IMR-90 (cell line): ENCODE measurements around the gene MTMR3. TPM values are rescaled to one million over a fixed set of nuclear protein-coding genes. Genes with fewer than 3 reads are reported as not detected.
A peak's percentile ranks its signal among the peaks of the same experiment; 100 is the strongest.

ENCODE experiments used
- ATAC-seq: fragments of 200-7000 bp; cut with Tn5 transposase; 2 replicates; pipeline ENCODE4 v1.9.1; 2020; ENCODE audit warnings: low read depth, mild to moderate bottlenecking, moderate library complexity
- BruUV-seq: library from RNA; stranded (reverse); fragments of 400-500 nt; replicated peaks from 2 replicates; lab custom pipeline; 2021; lab: Mats Ljungman, UMichigan
- CTCF ChIA-PET: fragments of 300-600 bp; formaldehyde crosslinking; extraction: SDS; loops from one replicate; lab custom pipeline; 2021; ENCODE audit warnings: antibody characterized with exemption; lab: Yijun Ruan, JAX
- POLR2A ChIA-PET: fragments of 300-600 bp; sonication (Branson Sonifier 250); formaldehyde crosslinking; loops from one replicate; lab custom pipeline; 2022; ENCODE audit warnings: antibody characterized with exemption; ENCODE audit not compliant: unreplicated experiment; lab: Charles Lee
- DNase-seq: peaks from one replicate; pipeline ENCODE4 v3.0.0; 2013
- H2AFZ ChIP-seq: replicated peaks from 2 replicates; pipeline ENCODE3; 2013; ENCODE audit warnings: low read length, mild to moderate bottlenecking; ENCODE audit not compliant: poor library complexity
- H2AK5ac ChIP-seq: 2 replicates; pipeline ENCODE4 v1.6.1; 2013; ENCODE audit warnings: low read depth, low read length, inconsistent platforms
- H2AK9ac ChIP-seq: replicated peaks from 2 replicates; pipeline ENCODE3; 2013; ENCODE audit warnings: mild to moderate bottlenecking, low read depth, low read length, moderate library complexity; ENCODE audit not compliant: poor library complexity
- H2BK120ac ChIP-seq: 2 replicates; pipeline ENCODE4 v1.6.1; 2013; ENCODE audit warnings: low read depth, low read length, inconsistent platforms
- H2BK15ac ChIP-seq: 3 replicates; pipeline ENCODE4 v1.6.1; 2013; ENCODE audit warnings: low read depth, low read length, inconsistent platforms
- H2BK20ac ChIP-seq: 2 replicates; pipeline ENCODE4 v1.6.1; 2013; ENCODE audit warnings: low read depth, mild to moderate bottlenecking, inconsistent platforms, low read length, moderate library complexity
- H2BK5ac ChIP-seq: 2 replicates; pipeline ENCODE4 v1.6.1; 2013; ENCODE audit warnings: mild to moderate bottlenecking, low read depth, low read length, inconsistent platforms; ENCODE audit not compliant: poor library complexity, severe bottlenecking
- H3K14ac ChIP-seq: replicated peaks from 2 replicates; pipeline ENCODE4 v1.6.1; 2013; ENCODE audit warnings: low read depth, low read length, inconsistent platforms
- H3K18ac ChIP-seq: 2 replicates; pipeline ENCODE4 v1.6.1; 2013; ENCODE audit warnings: low read depth, low read length, control low read depth
- H3K23ac ChIP-seq: 2 replicates; pipeline ENCODE4 v1.6.1; 2013; ENCODE audit warnings: low read depth, low read length, inconsistent platforms
- H3K27ac ChIP-seq: 2 replicates; pipeline ENCODE4 v1.5.1; 2013; ENCODE audit warnings: mild to moderate bottlenecking, control low read depth, low read length; ENCODE audit not compliant: insufficient read depth
- H3K27me3 ChIP-seq: 2 replicates; pipeline ENCODE4 v1.6.1; 2013; ENCODE audit warnings: low read length; ENCODE audit not compliant: control insufficient read depth, insufficient read depth
- H3K36me3 ChIP-seq: 2 replicates; pipeline ENCODE4 v1.6.1; 2013; ENCODE audit warnings: low read length, mixed read lengths; ENCODE audit not compliant: control insufficient read depth, insufficient read depth
- H3K4ac ChIP-seq: 2 replicates; pipeline ENCODE4 v1.6.1; 2013; ENCODE audit warnings: low read depth, low read length, inconsistent platforms
- H3K4me1 ChIP-seq: 2 replicates; pipeline ENCODE4 v1.6.1; 2013; ENCODE audit warnings: low read length, mixed read lengths; ENCODE audit not compliant: control insufficient read depth, insufficient read depth
- H3K4me2 ChIP-seq: 2 replicates; pipeline ENCODE4 v1.6.1; 2013; ENCODE audit warnings: low read depth, mild to moderate bottlenecking, control low read depth, low read length, moderate library complexity
- H3K4me3 ChIP-seq: 2 replicates; pipeline ENCODE4 v1.5.1; 2013; ENCODE audit warnings: low read depth, mild to moderate bottlenecking, control low read depth, low read length, moderate library complexity; ENCODE audit not compliant: insufficient read depth
- H3K56ac ChIP-seq: 2 replicates; pipeline ENCODE4 v1.6.1; 2013; ENCODE audit warnings: low read length, inconsistent platforms; ENCODE audit not compliant: insufficient read depth; ENCODE audit errors: extremely low read depth
- H3K79me1 ChIP-seq, 2 experiments: 2 replicates each; pipeline ENCODE4 v1.6.1; 2013; ENCODE audit warnings: low read length in 2 of 2, inconsistent platforms in 1 of 2, low read depth in 1 of 2
- H3K9ac ChIP-seq: 2 replicates; pipeline ENCODE4 v1.6.1; 2013; ENCODE audit warnings: low read depth, low read length, control low read depth
- H3K9me1 ChIP-seq: 2 replicates; pipeline ENCODE4 v1.6.1; 2013; ENCODE audit warnings: low read length, inconsistent platforms; ENCODE audit not compliant: insufficient read depth
- H3K9me3 ChIP-seq: 2 replicates; pipeline ENCODE4 v1.6.1; 2013; ENCODE audit warnings: low read length; ENCODE audit not compliant: control insufficient read depth, insufficient read depth
- H4K20me1 ChIP-seq: 2 replicates; pipeline ENCODE4 v1.6.1; 2013; ENCODE audit warnings: low read length, inconsistent platforms; ENCODE audit not compliant: insufficient read depth
- H4K5ac ChIP-seq: 2 replicates; pipeline ENCODE4 v1.6.1; 2013; ENCODE audit warnings: mild to moderate bottlenecking, low read depth, low read length, control low read depth
- H4K8ac ChIP-seq, 2 experiments: 2 replicates each; pipeline ENCODE4 v1.6.1; 2013; ENCODE audit warnings: low read depth in 2 of 2, low read length in 2 of 2, control low read depth in 1 of 2, inconsistent platforms in 1 of 2
- H4K91ac ChIP-seq: 2 replicates; pipeline ENCODE4 v1.6.1; 2013; ENCODE audit warnings: low read depth, low read length, inconsistent platforms; ENCODE audit not compliant: insufficient read depth
- CEBPB ChIP-seq: IDR thresholded peaks from 2 replicates; pipeline ENCODE4 v1.6.1; 2012; ENCODE audit warnings: low read depth, low read length, improper control_type of control experiment
- CHD1 ChIP-seq: IDR thresholded peaks from 2 replicates; pipeline ENCODE4 v1.6.1; 2012; ENCODE audit warnings: low read depth, low read length, improper control_type of control experiment
- FOS ChIP-seq: fragments of 150-350 bp; IDR thresholded peaks from 2 replicates; pipeline ENCODE4 v1.6.1; 2016; ENCODE audit warnings: low read depth, low read length
- MAFK ChIP-seq: IDR thresholded peaks from 2 replicates; pipeline ENCODE4 v1.6.1; 2012; ENCODE audit warnings: low read depth, low read length, improper control_type of control experiment
- MAZ ChIP-seq: IDR thresholded peaks from 2 replicates; pipeline ENCODE4 v1.6.1; 2012; ENCODE audit warnings: low read depth, mild to moderate bottlenecking, low read length, improper control_type of control experiment, moderate library complexity, borderline replicate concordance
- SMC3 ChIP-seq: fragments of 150-350 bp; IDR thresholded peaks from 2 replicates; pipeline ENCODE4 v1.6.1; 2016; ENCODE audit warnings: low read depth, mild to moderate bottlenecking, antibody characterized with exemption, low read length, moderate library complexity
- WGBS, 2 experiments: methylation state at CpG; one replicate each; pipeline versions ENCODE4 v1.1.5 to v1.1.7; 2013; ENCODE audit warnings: missing lambda C conversion rate in 2 of 2; ENCODE audit not compliant: insufficient read length in 1 of 2; ENCODE audit errors: extremely low coverage in 2 of 2; 5-methylcytosine and 5-hydroxymethylcytosine counted together
- dilution Hi-C: fragments of 300-500 bp; cut with HindIII; formaldehyde crosslinking; loops from one replicate; pipeline ENCODE4 v1.14.3; 2018; ENCODE audit warnings: low sequenced_read_pairs; ENCODE audit not compliant: unreplicated experiment
- in situ Hi-C: fragments of 300-500 bp; cut with MboI; formaldehyde crosslinking; loops from 3 replicates; pipeline ENCODE4 v1.14.3; 2019; ENCODE audit warnings: low sequenced_read_pairs, inconsistent platforms, mixed read lengths
- intact Hi-C: fragments of 100-400 bp; cut with micrococcal nuclease; formaldehyde crosslinking; loops from 2 replicates; pipeline ENCODE4 v1.10.0; 2022
- microRNA-seq, 2 experiments: library from miRNA; stranded (forward) in 1 of 2; unstranded in 1 of 2; fragments of 10-50 nt in 1 of 2; fragments of <30 nt in 1 of 2; gene quantifications in 1 of 2; microRNA quantifications in 1 of 2; one replicate each; pipeline versions ENCODE3 to v1.1.0; 2013 to 2020; ENCODE audit not compliant: insufficient read depth in 1 of 2, insufficient read length in 1 of 2, unreplicated experiment in 1 of 2
- polyA plus RNA-seq, 3 experiments: library from polyadenylated mRNA; depleted of rRNA; stranded (reverse); fragments of >200 nt; gene quantifications; 2 replicates each; pipeline ENCODE4 v1.2.3, GENCODE V29; 2012; ENCODE audit warnings: low replicate concordance in 1 of 3
- small RNA-seq, 5 experiments: library from RNA; depleted of rRNA; stranded (forward); fragments of <200 nt; gene quantifications; one replicate each; pipeline ENCODE3, GENCODE V24; 2012
- total RNA-seq: library from RNA; depleted of rRNA; stranded (reverse); fragments of >200 nt; gene quantifications from 2 replicates; pipeline ENCODE4 v1.2.3, GENCODE V29; 2012; rRNA removed
- TF ChIP-seq, protein P1 (sequence below): fragments of 150-350 bp; IDR thresholded peaks from 2 replicates; pipeline ENCODE4 v1.6.1; 2016; ENCODE audit warnings: low read depth, mild to moderate bottlenecking, low read length, moderate library complexity, borderline replicate concordance

Gene MTMR3
- total and polyA plus RNA-seq, 2 of the 4 experiments (the other 2 are of a cell fraction), result 21.3 to 29.4 TPM

- Histone ChIP-seq H3K14ac (no peak within 1 kb of the TSS), H2BK120ac (no peak within 1 kb of the TSS), H2AK5ac (no peak within 1 kb of the TSS), H3K9me3 (peaks cover 3% of the 10 kb centered on the region), H3K9me1 (no peaks in the 10 kb centered on the region), H3K4ac (no peak within 1 kb of the TSS), H4K5ac (no peak within 1 kb of the TSS), H3K18ac (no peak within 1 kb of the TSS), H2BK5ac (no peak within 1 kb of the TSS), H3K4me3 (no peak within 1 kb of the TSS), H3K4me2 (no peak within 1 kb of the TSS), H4K20me1 (no peaks in the 10 kb centered on the region), H4K8ac (no peak within 1 kb of the TSS), H2BK20ac (no peak within 1 kb of the TSS), H4K91ac (no peak within 1 kb of the TSS), H2BK15ac (no peak within 1 kb of the TSS), H3K9ac (no peak within 1 kb of the TSS), H2AK9ac (no peak within 1 kb of the TSS), H3K56ac (no peak within 1 kb of the TSS), H3K27me3 (peaks cover 21% of the 10 kb centered on the region), H3K23ac (no peak within 1 kb of the TSS), H3K27ac (no peak within 1 kb of the TSS), H3K36me3 (no peaks in the 10 kb centered on the region), H3K79me1 (no peaks in the 10 kb centered on the region), H3K4me1 (no peaks in the 10 kb centered on the region), H2AFZ (peak within 1 kb of the TSS; percentile 47)
- POLR2A ChIA-PET, result no interaction called here
- dilution Hi-C loops (no loop called here), in situ Hi-C loops (loop anchor here (10.0 kb wide), 1 partner anchor 445 kb away; no protein-coding TSS in a partner anchor), intact Hi-C loops (no loop called here)
- WGBS, 2 experiments, result 30% methylated on average over 12 of the region's 53 CpGs; no CpG with 5 or more reads in 1 of the 2 experiments
- no TSS peak for BruUV-seq
- ATAC-seq (no peak), DNase-seq (no peak)
- TF ChIP-seq, protein P1, sequence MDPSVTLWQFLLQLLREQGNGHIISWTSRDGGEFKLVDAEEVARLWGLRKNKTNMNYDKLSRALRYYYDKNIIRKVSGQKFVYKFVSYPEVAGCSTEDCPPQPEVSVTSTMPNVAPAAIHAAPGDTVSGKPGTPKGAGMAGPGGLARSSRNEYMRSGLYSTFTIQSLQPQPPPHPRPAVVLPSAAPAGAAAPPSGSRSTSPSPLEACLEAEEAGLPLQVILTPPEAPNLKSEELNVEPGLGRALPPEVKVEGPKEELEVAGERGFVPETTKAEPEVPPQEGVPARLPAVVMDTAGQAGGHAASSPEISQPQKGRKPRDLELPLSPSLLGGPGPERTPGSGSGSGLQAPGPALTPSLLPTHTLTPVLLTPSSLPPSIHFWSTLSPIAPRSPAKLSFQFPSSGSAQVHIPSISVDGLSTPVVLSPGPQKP, result no peak
- TF ChIP-seq SMC3, result no peak
- no peak for TF ChIP-seq MAZ
- no peak for TF ChIP-seq FOS
- no peak for TF ChIP-seq CEBPB
- no peak for TF ChIP-seq CHD1
- TF ChIP-seq MAFK, result no peak
- CTCF ChIA-PET, result no interaction called here
Observed at GRCh38 chr22:30079952-30080533, 197.1 kb downstream of the MTMR3 start, which contains the start of gene HORMAD2. Gene HORMAD2, plus strand, starts transcription at chr22:30080464. Its CDS starts 13,489 bp downstream, at chr22:30093953.

Small RNAs within 50 kb of the gene (microRNA-seq; reads per million reads assigned to microRNA genes)
- gene MIR6818 (ENCODE audit: insufficient read depth in 1 of 2, insufficient read length in 1 of 2, unreplicated experiment in 1 of 2), result 0 to 0.73 reads per million in 2 experiments
- gene RNU6-331P (ENCODE audit: insufficient read depth, insufficient read length), result not detected

Small RNAs within 50 kb of the gene (small RNA-seq; reads per million reads assigned to genes)
- gene MIR6818 (0 reads per million in 5 experiments), gene RNU6-331P (0 reads per million in 5 experiments)

Other genes with a start within 250 kb of the MTMR3 start
- under 0.01 TPM in 2 replicates for gene CABP7, start 163.2 kb upstream of the MTMR3 start, total RNA-seq
- 0.03 and 0.06 TPM in 2 replicates for gene CABP7, start 163.2 kb upstream of the MTMR3 start, polyA plus RNA-seq (2012; rRNA removed)
- 16.1 and 21.7 TPM in 2 replicates for gene ZMAT5, start 116.2 kb upstream of the MTMR3 start, total RNA-seq
- 31.8 and 33.7 TPM in 2 replicates for gene ZMAT5, start 116.2 kb upstream of the MTMR3 start, polyA plus RNA-seq (2012; rRNA removed)
- 103 and 131 TPM in 2 replicates for gene UQCR10, start 115.8 kb upstream of the MTMR3 start, total RNA-seq
- gene UQCR10, start 115.8 kb upstream of the MTMR3 start, polyA plus RNA-seq (2012; rRNA removed), result 260 and 285 TPM in 2 replicates
- gene ASCC2, start 44.9 kb upstream of the MTMR3 start, total RNA-seq, result 38.6 and 40.0 TPM in 2 replicates
- 62.2 and 69.3 TPM in 2 replicates for gene ASCC2, start 44.9 kb upstream of the MTMR3 start, polyA plus RNA-seq (2012; rRNA removed)
- gene HORMAD2, start 197.3 kb downstream of the MTMR3 start, total RNA-seq, result not detected in 2 replicates
- not detected in 2 replicates for gene HORMAD2, start 197.3 kb downstream of the MTMR3 start, polyA plus RNA-seq (2012; rRNA removed)